CD4-positive, alpha-beta T cell (primary cell): ENCODE data around the gene TNFRSF9. TPM values are rescaled to one million over a fixed set of nuclear protein-coding genes. Genes with fewer than 3 reads are reported as not detected.

Experiments
- ATAC-seq: fragments of 200-7000 bp; cut with Tn5 transposase; one replicate; pipeline ENCODE4 v1.10.0; 2022; ENCODE audit warnings: mild to moderate bottlenecking; ENCODE audit not compliant: poor library complexity
- CTCF ChIA-PET: fragments of 350-600 bp; sonication (Branson Sonifier 250); formaldehyde crosslinking; loops from one replicate; lab custom pipeline; 2021; ENCODE audit warnings: antibody characterized with exemption, inconsistent platforms; lab: Charles Lee
- POLR2A ChIA-PET: fragments of 350-600 bp; sonication (Branson Sonifier 250); formaldehyde crosslinking; loops from one replicate; lab custom pipeline; 2021; ENCODE audit warnings: antibody characterized with exemption, inconsistent platforms; lab: Charles Lee
- DNase-seq, 14 experiments: peaks; one replicate each; pipeline ENCODE4 v3.0.0-alpha.2; 2013 to 2020; ENCODE audit warnings: mixed read lengths in 2 of 14
- H3K27ac ChIP-seq, 2 donors: one replicate each; pipeline versions ENCODE4 v1.5.1 to v1.7.0; 2013; ENCODE audit warnings: low read length in 2 of 2, low read depth in 1 of 2, mild to moderate bottlenecking in 1 of 2
- H3K27me3 ChIP-seq, 2 experiments: 1 replicate in 1 of 2; 2 replicates in 1 of 2; pipeline versions ENCODE4 v1.6.1 to v1.7.0; 2013; ENCODE audit warnings: low read length in 2 of 2, control low read depth in 1 of 2, mild to moderate bottlenecking in 1 of 2, moderate library complexity in 1 of 2; ENCODE audit not compliant: insufficient read depth in 2 of 2, control insufficient read depth in 1 of 2
- H3K36me3 ChIP-seq: one replicate; pipeline ENCODE4 v1.6.1; 2013; ENCODE audit warnings: low read length, control low read depth; ENCODE audit not compliant: insufficient read depth
- H3K4me1 ChIP-seq: one replicate; pipeline ENCODE4 v1.6.1; 2013; ENCODE audit warnings: low read length, control low read depth; ENCODE audit not compliant: insufficient read depth
- H3K4me3 ChIP-seq: one replicate; pipeline ENCODE4 v1.5.1; 2013; ENCODE audit warnings: mild to moderate bottlenecking, low read length, moderate library complexity
- H3K9me3 ChIP-seq, 2 experiments: 1 replicate in 1 of 2; 2 replicates in 1 of 2; pipeline versions ENCODE4 v1.6.1 to v1.7.0; 2013; ENCODE audit warnings: low read length in 2 of 2, mild to moderate bottlenecking in 2 of 2, control low read depth in 1 of 2, moderate library complexity in 1 of 2; ENCODE audit not compliant: control insufficient read depth in 1 of 2, insufficient read depth in 1 of 2
- H3K27ac Mint-ChIP-seq: one replicate; pipeline ENCODE4 v1.8.0; 2020; ENCODE audit warnings: mixed read lengths
- H3K27me3 Mint-ChIP-seq: one replicate; pipeline ENCODE4 v1.8.0; 2021; ENCODE audit warnings: mixed read lengths
- H3K36me3 Mint-ChIP-seq: one replicate; pipeline ENCODE4 v1.8.0; 2021; ENCODE audit warnings: low read depth, mixed read lengths
- H3K4me1 Mint-ChIP-seq: one replicate; pipeline ENCODE4 v1.8.0; 2021; ENCODE audit warnings: low read depth, mixed read lengths
- H3K4me3 Mint-ChIP-seq: one replicate; pipeline ENCODE4 v1.8.0; 2020; ENCODE audit warnings: mild to moderate bottlenecking, mixed read lengths
- H3K9me3 Mint-ChIP-seq: one replicate; pipeline ENCODE4 v1.8.0; 2020; ENCODE audit warnings: mixed read lengths
- intact Hi-C, 2 experiments: fragments of 100-400 bp; cut with DNase I in 1 of 2; cut with micrococcal nuclease in 1 of 2; formaldehyde crosslinking; loops; one replicate each; pipeline versions ENCODE4 v1.15.1 to v1.9.0; 2023 to 2025; cut with DNase I, micrococcal nuclease
- total RNA-seq, 174 experiments: library from RNA in 2 of 174; stranded (reverse) in 2 of 174; gene quantifications; one replicate each; pipeline ENCODE4 v1.2.3 and lab custom pipeline; 2021 to 2026
- TF ChIP-seq, protein P1 (sequence below): fragments of 200-600 bp; IDR thresholded peaks from one replicate; pipeline ENCODE4 v1.8.0; 2022; ENCODE audit warnings: antibody characterized with exemption, mild to moderate bottlenecking

Gene TNFRSF9
- total RNA-seq, 2 experiments from 2014 or later: 0.52 to 0.84 TPM

DNA sequence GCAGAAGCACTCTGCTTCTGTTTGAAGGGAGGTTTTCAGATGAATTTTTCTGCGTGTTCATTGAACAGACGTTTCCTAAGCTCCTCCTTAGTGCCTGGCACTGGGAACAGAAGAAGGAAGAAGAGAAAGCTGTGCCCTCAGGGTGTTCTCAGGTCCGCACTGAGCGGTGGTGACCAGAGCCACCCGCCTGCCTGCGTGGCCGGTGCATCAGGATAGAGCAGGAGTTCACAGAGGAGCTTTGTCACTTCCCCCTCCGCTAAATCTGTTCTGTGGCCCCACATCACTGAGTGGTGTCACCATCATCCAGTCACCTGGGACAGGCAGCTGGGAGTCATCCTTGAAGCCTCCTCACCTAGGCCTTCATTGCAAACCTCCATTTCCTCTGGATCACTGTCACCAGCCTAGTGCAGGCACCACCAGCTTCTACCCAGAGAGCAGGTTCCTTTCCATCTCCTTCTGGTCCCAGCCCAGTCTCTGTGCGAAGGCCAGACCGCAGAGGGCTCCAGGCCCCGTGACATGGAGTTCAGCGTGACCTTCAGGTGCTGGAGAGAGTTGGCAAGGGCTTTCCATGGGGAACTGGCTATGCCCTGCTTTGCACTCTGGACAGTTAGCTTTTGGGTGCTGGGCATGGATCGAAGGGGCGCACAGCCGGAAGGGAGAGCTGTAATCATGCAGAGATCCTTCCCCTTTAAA is 42.6 kb upstream of the TNFRSF9 start:
- no peak overlapping the region for H3K27ac Mint-ChIP-seq
- H3K4me1 Mint-ChIP-seq: peaks cover 6% of the 10 kb centered on the region
- CTCF ChIA-PET: interaction anchor here (0.6 to 1.1 kb wide), 3 partner anchors 8 to 32 kb away, joined by 3 to 4 read pairs (median 3); no protein-coding TSS in a partner anchor
- H3K4me1 ChIP-seq: peaks cover 6% of the 10 kb centered on the region
- no peak for ATAC-seq
- H3K27ac ChIP-seq: no peak overlapping the region
- peaks cover 68% of the 10 kb centered on the region for H3K36me3 ChIP-seq
- no peak for DNase-seq
- POLR2A ChIA-PET: no interaction called here
- H3K4me3 Mint-ChIP-seq: no peak overlapping the region
- TF ChIP-seq, protein P1, sequence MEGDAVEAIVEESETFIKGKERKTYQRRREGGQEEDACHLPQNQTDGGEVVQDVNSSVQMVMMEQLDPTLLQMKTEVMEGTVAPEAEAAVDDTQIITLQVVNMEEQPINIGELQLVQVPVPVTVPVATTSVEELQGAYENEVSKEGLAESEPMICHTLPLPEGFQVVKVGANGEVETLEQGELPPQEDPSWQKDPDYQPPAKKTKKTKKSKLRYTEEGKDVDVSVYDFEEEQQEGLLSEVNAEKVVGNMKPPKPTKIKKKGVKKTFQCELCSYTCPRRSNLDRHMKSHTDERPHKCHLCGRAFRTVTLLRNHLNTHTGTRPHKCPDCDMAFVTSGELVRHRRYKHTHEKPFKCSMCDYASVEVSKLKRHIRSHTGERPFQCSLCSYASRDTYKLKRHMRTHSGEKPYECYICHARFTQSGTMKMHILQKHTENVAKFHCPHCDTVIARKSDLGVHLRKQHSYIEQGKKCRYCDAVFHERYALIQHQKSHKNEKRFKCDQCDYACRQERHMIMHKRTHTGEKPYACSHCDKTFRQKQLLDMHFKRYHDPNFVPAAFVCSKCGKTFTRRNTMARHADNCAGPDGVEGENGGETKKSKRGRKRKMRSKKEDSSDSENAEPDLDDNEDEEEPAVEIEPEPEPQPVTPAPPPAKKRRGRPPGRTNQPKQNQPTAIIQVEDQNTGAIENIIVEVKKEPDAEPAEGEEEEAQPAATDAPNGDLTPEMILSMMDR: no peak
- no peaks in the 10 kb centered on the region for H3K27me3 Mint-ChIP-seq
- H3K9me3 ChIP-seq: no peaks in the 10 kb centered on the region
- no peak overlapping the region for H3K4me3 ChIP-seq
- intact Hi-C loops: no loop called here
- H3K36me3 Mint-ChIP-seq: peaks cover 80% of the 10 kb centered on the region
- no peaks in the 10 kb centered on the region for H3K9me3 Mint-ChIP-seq
- no peaks in the 10 kb centered on the region for H3K27me3 ChIP-seq

DNA sequence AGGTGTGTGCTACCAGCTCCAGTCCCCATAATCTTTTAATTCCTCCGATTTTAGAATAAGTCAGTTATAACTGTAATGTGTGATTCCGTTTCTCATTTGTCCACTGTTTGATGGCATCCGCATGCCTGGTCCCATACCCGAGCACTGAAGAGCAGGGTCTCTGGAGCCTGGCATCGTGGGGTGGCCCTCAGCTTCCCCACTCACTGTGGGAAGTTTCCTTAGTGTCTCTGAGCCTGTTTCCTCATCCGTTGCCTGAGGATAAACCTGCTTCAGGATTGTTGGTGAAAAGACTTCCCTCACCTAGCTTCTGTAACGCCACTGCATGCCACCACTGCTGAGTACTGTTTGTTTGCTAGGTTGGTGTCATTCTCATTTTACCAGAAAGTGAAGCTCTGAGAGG is 40.3 kb upstream of the TNFRSF9 start:
- TF ChIP-seq, protein P1: no peak
- H3K27ac Mint-ChIP-seq: no peak overlapping the region
- no peak overlapping the region for H3K27ac ChIP-seq
- intact Hi-C loops: loop anchor here in 1 of 2 experiments (1.0 kb wide), 1 partner anchor 333 kb away; no protein-coding TSS in a partner anchor
- no peak for ATAC-seq
- H3K4me1 Mint-ChIP-seq: peaks cover 6% of the 10 kb centered on the region
- H3K27me3 Mint-ChIP-seq: no peaks in the 10 kb centered on the region
- no peak overlapping the region for H3K4me3 ChIP-seq
- ChIA-PET POLR2A (no interaction called here), CTCF (interaction anchor here (0.7 to 2.0 kb wide), 4 partner anchors 166 to 428 kb away, joined by 3 to 6 read pairs (median 5); no protein-coding TSS in a partner anchor)
- H3K9me3 Mint-ChIP-seq: no peaks in the 10 kb centered on the region
- no peaks in the 10 kb centered on the region for H3K27me3 ChIP-seq
- peaks cover 75% of the 10 kb centered on the region for H3K36me3 Mint-ChIP-seq
- no peak overlapping the region for H3K4me3 Mint-ChIP-seq
- DNase-seq: no peak
- H3K4me1 ChIP-seq: peaks cover 6% of the 10 kb centered on the region
- peaks cover 72% of the 10 kb centered on the region for H3K36me3 ChIP-seq
- no peaks in the 10 kb centered on the region for H3K9me3 ChIP-seq

DNA sequence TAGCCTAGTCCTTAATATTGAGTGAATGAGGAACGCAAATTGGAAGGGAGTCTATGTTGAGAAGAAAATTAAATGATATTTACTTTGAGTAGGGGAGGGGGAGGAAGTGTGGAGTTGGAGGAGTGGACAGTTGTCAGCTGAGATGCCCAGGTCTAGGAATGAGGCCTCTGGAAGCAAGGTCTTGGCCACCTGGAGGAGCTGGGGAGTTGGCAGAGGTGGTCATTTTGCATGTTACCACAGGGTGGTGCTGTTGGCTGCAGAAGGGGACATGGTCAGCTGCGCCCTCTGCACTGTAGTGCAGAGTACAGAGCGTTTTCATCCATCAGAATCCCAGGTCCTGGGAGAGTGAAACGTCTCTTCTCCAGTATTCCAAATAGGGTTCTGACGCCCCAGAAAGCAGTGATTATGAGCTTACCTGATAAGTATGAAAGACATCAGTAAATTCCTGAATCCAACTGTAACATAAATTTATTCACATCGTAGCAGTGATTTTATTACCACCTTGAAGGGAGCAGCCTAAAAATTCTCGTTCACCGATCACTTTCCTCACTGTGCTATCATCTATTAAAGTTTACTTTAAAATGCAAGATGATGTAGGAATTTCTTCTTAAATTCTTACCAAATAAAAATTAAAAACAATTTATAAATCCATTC is 34.7 kb upstream of the TNFRSF9 start:
- Histone ChIP-seq H3K27ac (no peak overlapping the region), H3K27me3 (no peaks in the 10 kb centered on the region), H3K4me3 (no peak overlapping the region), H3K4me1 (no peaks in the 10 kb centered on the region), H3K9me3 (no peaks in the 10 kb centered on the region), H3K36me3 (peaks cover 66% of the 10 kb centered on the region)
- Mint-ChIP-seq H3K27ac (peak overlapping the region; percentile 24), H3K9me3 (no peaks in the 10 kb centered on the region), H3K4me3 (no peak overlapping the region), H3K4me1 (peaks cover 5% of the 10 kb centered on the region), H3K27me3 (no peaks in the 10 kb centered on the region), H3K36me3 (peaks cover 69% of the 10 kb centered on the region)
- DNase-seq: peak in 4 of 14 experiments; percentile 18 to 59 (median 42)
- ChIA-PET CTCF (interaction anchor here (0.5 to 1.4 kb wide), 12 partner anchors 8 to 580 kb away, joined by 3 to 5 read pairs (median 3); no protein-coding TSS in a partner anchor), POLR2A (interaction anchor here (0.7 kb wide), 1 partner anchor 14 kb away, joined by 3 read pairs; the partner anchor contains the start of gene PARK7)
- ATAC-seq: peak; percentile 41
- TF ChIP-seq, protein P1: peak; percentile 51
- intact Hi-C loops: no loop called here
